ENCODE results near the gene DNAJC18.
A peak's percentile ranks its signal among the peaks of the same experiment; 100 is the strongest.

Gene DNAJC18

DNA sequence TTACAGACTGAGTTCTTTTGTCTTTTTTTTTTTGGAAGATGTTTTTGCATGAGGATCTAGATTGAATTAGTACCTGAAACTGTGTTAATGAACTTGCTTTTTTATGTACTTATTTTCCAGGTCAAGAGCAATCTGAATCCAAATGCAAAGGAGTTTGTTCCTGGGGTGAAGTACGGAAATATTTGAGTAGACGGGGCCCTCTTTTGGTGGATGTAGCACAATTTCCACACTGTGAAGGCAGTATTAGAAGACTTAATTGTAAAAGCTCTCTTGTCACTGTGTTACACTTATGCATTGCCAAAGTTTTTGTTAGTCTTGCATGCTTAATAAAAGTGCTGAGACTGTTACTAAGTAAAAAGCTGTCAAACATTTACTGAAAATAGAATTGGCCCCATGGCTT is 70.7 kb downstream of the DNAJC18 start:
- peak; percentile 11 for DNase-seq (ENCODE audit: low spot score)

DNA sequence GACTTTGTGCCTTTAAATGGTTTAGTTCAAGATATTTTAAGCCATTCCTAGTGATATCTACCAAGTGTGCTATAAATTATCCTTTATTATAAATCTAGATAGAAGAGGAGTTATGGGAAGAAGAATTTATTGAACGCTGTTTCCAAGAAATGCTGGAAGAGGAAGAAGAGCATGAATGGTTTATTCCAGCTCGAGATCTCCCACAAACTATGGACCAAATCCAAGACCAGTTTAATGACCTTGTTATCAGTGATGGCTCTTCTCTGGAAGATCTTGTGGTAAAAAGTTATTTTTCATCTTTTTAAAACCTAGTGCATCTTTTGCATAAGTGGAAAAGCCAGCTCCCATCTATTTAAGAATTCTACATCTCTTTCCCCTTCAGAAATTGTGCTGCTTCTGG is 74.9 kb downstream of the DNAJC18 start:
- DNase-seq (ENCODE audit: low spot score) = no peak

DNA sequence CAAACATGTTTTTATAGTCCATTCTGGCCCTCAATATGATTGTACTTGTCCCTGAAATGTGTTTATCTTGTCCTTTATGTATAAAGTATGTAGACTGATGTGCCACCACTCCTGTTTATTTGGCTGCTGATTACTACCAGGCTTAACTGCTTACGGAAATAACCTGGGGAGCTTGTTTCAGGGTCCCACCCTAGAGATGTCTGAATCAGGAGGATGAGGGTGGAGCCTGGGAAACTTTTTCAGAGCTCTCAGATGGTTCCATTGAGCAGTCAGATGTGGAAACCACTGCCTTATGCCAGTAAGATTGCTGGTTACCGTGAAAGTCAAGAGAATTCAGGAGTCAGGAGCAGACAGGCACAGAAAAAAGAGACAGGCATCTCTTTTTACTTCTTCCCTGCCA is 75.4 kb downstream of the DNAJC18 start:
- DNase-seq (ENCODE audit: low spot score) = no peak

DNA sequence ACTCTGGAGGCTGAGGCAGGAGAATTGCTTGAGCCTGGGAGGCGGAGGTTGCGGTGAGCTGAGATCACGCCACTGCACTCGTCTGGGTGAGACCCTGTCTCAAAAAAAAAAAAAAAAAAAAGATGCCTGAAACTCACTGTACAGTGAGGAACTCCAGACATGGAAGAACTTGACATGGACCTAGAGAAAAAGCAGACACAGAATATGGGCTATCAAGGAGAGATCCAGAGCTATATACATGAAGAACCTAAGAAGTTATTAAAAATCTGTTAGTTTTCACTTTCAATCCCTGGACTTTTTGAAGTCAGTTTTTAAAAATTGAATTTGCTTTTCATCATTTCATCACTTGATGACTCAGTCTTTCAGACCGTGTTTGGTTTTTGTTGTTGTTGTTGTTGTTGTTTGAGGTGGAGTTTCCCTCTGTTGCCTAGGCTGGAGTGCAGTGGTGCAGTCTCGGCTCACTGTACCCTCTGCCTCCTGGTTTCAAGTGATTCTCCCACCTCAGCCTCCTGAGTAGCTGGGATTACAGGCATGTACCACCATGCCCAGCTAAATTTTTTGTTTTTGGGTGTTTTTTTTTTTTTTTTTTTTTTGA is 77.4 kb downstream of the DNAJC18 start:
- DNase-seq (ENCODE audit: low spot score) = no peak

DNA sequence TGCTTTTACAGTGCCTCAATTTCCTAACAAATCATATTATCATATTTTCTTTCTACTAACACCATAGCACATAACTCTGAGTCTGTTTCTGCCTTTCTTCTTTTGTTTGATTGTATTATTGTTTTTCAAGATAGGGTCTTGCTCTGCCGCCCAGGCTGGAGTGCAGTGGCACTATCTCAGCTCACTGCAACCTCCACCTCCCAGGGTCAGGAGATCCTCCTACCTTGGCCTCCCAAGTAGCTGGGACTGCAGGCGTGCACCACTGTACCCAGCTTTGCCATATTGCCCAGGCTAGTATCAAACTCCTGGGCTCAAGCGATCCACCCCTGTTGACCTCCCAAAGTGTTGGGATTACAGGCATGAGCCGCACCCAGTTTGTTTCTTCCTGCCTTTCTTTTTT is 78.9 kb downstream of the DNAJC18 start:
- no peak for DNase-seq (ENCODE audit: low spot score)

All from pons (tissue), 1 donor.